HG03066 (cell line): ENCODE data around the gene PLEKHM2.

Experiments
- ATAC-seq: cut with Tn5 transposase; IDR thresholded peaks from one replicate; pipeline ENCODE4 v1.9.1; 2021; ENCODE audit warnings: low read depth; ENCODE audit not compliant: unreplicated experiment

Gene PLEKHM2

DNA sequence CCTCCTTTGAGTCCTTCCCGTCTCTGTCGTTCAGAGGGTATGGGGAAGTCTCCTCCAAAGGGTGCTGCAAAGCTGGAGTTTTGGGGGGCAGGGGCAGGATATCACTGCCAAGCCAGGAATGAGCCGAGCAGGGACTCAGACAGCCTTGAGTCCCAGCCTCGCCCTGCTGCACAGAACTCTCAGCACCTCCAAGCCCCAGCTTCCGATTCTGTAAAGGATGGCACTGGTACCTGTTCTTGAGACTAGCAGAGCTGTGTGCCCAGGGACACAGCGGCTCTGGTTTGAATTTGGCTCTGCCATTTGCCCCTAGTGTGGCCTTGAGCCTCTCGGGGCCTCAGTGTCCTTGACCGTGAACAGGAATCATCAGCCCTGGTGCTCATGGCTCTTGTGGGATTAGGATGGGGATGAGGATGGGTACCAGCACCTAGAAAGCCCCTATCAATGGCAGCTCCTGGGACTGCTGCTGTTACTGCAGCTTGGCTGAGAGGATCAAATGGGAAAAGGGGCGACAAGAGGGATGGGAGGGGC lies 73.0 kb downstream of the PLEKHM2 start:
- no peak for ATAC-seq

DNA sequence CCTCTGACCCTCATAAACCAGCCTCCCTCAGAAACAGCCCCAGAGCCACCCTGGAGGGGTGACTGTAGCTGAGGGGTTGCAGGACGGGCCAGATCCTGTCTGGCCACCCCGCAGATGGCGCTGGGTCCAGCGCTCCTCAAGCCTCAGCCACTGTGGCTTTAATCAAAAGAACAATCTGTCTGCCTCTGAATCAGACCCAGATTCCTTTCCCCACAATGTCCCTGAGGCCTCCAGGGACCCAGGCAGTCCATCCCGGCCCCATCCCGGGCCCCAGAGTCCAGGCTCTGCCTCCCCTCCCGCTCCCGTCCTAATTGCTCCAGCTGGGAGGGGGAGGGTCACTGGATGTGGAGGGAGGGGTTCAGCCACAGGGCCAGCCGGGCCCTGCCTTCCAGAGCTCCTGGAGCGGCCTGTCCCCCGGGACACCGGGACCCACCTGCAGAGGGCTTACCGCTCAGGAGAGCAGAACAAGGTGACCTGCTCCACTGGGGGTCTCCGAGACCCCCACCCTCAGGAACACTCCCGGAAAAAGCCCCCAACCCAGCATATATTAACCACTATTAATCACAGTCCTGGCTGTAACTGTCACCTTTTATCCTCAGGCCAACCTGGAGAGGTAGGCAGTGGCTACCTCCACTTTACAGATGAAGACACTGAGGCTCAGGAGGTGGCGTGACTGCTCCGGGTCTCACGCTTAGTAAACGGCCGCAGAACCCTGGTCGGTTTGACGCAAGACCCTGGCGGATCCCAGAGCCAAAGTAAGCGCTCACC lies 73.6 kb downstream of the PLEKHM2 start:
- no peak for ATAC-seq

DNA sequence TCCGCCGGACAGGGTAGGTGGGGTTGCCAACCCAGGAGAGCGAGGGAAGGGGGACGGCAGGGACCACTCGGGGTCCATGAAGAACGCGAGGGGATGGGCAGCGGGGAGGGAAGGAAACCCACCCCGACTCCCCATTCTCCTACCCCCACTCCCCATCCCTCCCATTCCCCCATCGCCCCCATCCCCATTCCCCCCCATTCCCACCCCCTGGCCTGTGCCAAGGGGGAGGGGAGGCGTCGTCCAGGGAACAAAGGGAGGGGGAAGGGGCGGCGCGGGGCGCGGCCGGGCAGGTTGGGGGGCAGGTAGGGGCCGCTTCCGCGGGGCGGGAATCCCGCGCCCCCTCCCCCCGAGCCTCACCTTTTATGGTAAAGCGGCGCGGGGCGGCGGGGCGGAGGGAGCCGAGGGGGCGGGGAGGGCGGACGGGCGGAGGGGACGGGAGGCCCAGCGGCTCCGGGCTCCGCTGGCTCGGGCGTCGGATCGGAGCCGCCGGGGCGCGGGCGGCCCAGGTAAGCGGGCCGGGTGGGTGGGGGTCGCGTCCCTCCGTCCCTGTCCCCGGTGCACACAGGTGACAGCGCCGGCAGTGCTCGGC lies 74.3 kb downstream of the PLEKHM2 start, which contains the start of gene FBLIM1:
Gene FBLIM1, plus strand, starts transcription at position 453 of the 589 bp plus-strand sequence. CDS start 6,189 bp downstream, outside the sequence.
- no peak for ATAC-seq

GRCh38 chr1:15758953-15759661 lies 75.0 kb downstream of the PLEKHM2 start:
- no peak for ATAC-seq

DNA sequence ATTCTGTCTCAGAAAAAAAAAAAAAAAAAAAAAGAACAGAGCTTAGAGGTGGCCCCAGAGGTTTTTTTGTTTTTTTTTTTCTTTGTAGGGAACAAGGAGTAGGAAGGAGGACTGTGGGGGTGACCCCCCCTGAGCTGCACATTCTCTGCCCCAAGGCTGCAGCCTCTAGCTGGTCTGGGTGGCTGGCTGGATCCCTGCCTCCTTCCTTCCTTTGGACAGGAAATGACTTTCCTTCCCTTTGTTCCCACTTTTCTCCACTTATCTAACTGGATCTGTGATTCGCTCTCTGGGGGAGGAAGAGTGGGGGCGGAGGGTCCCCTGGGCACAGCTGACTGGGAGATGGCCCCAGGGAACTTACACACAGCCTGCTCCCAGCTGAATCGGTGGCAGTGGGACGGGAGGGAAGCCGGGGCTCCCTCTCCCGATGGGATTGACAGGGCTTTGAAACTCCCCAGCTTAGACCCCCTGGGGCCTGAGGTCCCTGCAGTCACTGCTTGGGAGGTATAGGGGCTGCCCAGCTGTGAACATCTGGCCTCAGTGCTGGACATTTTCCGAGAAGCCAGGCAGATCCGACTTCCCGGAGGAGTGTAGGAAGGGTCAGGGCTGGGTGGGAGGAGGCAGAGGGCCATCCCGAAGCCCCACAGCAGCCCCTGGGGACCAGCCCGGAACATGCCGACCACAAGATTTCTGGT lies 76.5 kb downstream of the PLEKHM2 start:
- ATAC-seq = no peak

- no peak for ATAC-seq
Observed at GRCh38 chr1:15761366-15762128, 77.4 kb downstream of the PLEKHM2 start.

- no peak for ATAC-seq
Observed at GRCh38 chr1:15762546-15762945, 78.4 kb downstream of the PLEKHM2 start.

- ATAC-seq = no peak
Observed at GRCh38 chr1:15764269-15764764, 80.2 kb downstream of the PLEKHM2 start.

DNA sequence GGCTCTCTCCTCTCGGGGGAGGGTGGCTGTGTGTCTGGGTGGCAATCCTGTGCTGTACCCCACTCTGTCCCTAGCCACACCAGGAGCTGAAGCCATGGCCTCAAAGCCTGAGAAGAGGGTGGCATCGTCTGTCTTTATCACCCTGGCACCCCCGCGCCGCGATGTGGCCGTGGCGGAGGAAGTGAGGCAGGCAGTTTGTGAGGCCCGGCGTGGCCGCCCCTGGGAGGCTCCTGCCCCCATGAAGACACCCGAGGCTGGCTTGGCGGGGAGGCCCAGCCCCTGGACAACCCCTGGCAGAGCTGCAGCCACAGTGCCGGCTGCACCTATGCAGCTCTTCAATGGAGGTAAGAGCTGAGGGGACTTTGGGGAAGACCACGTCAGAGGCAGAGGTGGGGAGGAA lies 80.8 kb downstream of the PLEKHM2 start:
- no peak for ATAC-seq

DNA sequence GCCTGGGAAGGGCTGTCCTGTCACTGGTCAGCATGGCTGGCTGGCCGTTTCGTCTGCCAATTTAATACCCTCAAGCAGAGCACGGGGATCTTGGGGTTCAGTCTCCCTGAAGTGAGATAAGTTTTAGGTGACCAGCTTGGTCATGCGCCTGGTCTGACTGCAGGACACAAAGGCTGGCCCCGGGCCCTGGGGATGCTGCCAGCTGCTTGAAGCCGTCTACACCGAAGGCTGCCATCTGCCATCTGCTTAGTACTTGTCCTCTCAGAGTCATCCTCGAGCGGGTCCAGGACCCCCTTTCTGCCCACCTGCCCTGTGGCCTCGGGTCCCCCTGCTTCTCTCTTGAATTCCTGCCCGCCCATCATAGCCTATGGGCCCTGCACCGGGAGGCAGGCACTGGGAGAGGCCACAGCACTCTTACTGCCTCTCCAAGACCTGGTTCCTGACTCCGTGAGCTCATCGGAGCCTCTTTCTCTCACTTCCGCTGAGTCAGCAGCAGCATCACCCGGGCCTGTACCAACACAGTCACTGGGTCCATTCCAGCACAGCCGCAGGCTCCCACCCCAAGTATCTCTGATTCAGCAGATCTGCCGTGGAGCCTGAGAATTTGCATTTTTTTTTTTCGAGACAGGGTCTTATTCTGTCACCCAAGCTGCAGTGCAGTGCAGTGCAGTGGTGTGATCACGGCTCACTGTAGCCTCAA lies 81.5 kb downstream of the PLEKHM2 start:
- ATAC-seq = no peak

- ATAC-seq = no peak
Observed at GRCh38 chr1:15767941-15768340, 83.8 kb downstream of the PLEKHM2 start.

DNA sequence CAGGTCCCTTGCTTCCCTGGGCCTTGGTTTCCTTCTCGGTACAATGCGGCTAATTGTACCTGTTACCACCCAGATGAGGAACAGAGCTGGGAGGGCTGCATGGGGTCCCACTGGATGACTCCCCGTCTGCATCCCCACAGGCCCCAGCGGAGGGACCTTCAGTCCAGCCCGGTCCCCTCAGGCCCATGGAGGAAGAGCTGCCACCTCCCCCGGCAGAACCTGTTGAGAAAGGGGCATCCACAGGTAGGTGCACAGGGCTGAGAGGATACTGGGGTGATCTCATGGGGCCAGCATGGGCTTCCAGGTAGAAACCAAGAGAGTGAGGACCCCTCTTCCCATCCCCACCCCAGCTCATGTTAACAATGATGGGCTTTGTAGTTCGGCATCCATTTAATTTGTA lies 84.3 kb downstream of the PLEKHM2 start:
- ATAC-seq = no peak

GRCh38 chr1:15770313-15770962 lies 86.3 kb downstream of the PLEKHM2 start:
- ATAC-seq = no peak

GRCh38 chr1:15771836-15772515 lies 87.9 kb downstream of the PLEKHM2 start:
- ATAC-seq = no peak

DNA sequence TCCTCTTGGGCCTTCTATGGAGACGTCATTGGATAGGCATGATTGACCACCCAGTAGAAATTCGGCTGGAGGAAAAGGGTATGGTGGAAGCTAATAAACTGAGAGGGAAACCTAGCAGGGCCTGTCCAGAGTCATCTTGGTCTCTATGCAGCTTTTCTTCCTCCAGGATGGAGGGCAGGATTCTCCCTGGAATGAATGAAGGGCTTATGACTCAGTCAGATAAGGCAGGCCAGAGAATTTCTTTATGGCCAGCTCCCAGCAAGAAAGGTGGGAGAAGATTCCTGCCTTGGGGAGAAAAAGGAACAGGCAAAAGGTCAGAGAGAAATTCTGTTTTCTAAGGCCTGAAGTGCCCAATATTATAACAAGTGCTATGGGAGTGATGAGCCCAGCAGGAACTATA lies 91.6 kb downstream of the PLEKHM2 start:
- ATAC-seq = no peak

- ATAC-seq = no peak
Observed at GRCh38 chr1:15777909-15778707, 94.0 kb downstream of the PLEKHM2 start.
